Measurements from ENCODE around the gene SCGN.

The SCGN gene

DNA sequence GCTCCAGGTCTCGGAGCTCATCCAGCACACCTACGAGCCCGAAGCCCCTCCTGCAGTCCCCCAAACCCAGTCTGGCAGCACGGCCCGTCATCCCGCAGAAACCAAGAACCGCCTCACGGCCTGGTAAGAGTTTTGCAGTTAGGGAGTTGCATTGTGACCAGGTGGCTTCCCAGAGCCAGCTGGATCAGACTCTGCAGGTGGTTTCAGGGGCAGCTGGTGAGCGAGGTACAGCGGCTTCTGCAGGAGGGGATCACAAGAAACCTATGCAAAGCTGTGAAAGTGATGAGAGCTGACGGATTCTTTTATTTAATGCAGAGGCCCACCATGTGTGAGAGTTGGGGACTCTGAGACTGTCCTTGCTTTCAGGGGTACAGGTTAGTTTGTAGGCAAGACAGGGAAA, 45.9 kb upstream of the SCGN start:
- H3K27me3 ChIP-seq (ENCODE audit: insufficient read depth, low read length): no peaks in the 10 kb centered on the region
- H2AFZ ChIP-seq (ENCODE audit: low read length): no peak overlapping the region
- no peaks in the 10 kb centered on the region for H3K9me2 ChIP-seq (ENCODE audit: low read depth, low read length)
- H3K4me1 ChIP-seq (ENCODE audit: insufficient read depth, low read length, severe bottlenecking): no peaks in the 10 kb centered on the region
- no peak overlapping the region for H3K4me2 ChIP-seq (ENCODE audit: low read length)
- H3K9ac ChIP-seq (ENCODE audit: low read length): no peak overlapping the region
- TF ChIP-seq, protein P1, sequence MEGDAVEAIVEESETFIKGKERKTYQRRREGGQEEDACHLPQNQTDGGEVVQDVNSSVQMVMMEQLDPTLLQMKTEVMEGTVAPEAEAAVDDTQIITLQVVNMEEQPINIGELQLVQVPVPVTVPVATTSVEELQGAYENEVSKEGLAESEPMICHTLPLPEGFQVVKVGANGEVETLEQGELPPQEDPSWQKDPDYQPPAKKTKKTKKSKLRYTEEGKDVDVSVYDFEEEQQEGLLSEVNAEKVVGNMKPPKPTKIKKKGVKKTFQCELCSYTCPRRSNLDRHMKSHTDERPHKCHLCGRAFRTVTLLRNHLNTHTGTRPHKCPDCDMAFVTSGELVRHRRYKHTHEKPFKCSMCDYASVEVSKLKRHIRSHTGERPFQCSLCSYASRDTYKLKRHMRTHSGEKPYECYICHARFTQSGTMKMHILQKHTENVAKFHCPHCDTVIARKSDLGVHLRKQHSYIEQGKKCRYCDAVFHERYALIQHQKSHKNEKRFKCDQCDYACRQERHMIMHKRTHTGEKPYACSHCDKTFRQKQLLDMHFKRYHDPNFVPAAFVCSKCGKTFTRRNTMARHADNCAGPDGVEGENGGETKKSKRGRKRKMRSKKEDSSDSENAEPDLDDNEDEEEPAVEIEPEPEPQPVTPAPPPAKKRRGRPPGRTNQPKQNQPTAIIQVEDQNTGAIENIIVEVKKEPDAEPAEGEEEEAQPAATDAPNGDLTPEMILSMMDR (IDR thresholded peaks at IDR 0.05; ENCODE audit: low read length): no peak
- TF ChIP-seq EZH2 (IDR thresholded peaks at IDR 0.05; ENCODE audit: borderline replicate concordance, low read length): no peak
- no peaks in the 10 kb centered on the region for H3K9me3 ChIP-seq (ENCODE audit: low read length)
- H3K4me3 ChIP-seq (ENCODE audit: low read depth, low read length, poor library complexity, severe bottlenecking): no peak overlapping the region
- H3K27ac ChIP-seq (ENCODE audit: low read depth, low read length, poor library complexity, severe bottlenecking): no peak overlapping the region
- H3K36me3 ChIP-seq (ENCODE audit: insufficient read depth, low read length): peaks cover 25% of the 10 kb centered on the region; the same call in 1 of the 2 replicates
- no peaks in the 10 kb centered on the region for H3K79me2 ChIP-seq (ENCODE audit: insufficient read depth, low read length)
- no peaks in the 10 kb centered on the region for H4K20me1 ChIP-seq (ENCODE audit: insufficient read depth, low read length)
- H3F3A ChIP-seq (ENCODE audit: insufficient read depth, low read length): no peaks in the 10 kb centered on the region

DNA sequence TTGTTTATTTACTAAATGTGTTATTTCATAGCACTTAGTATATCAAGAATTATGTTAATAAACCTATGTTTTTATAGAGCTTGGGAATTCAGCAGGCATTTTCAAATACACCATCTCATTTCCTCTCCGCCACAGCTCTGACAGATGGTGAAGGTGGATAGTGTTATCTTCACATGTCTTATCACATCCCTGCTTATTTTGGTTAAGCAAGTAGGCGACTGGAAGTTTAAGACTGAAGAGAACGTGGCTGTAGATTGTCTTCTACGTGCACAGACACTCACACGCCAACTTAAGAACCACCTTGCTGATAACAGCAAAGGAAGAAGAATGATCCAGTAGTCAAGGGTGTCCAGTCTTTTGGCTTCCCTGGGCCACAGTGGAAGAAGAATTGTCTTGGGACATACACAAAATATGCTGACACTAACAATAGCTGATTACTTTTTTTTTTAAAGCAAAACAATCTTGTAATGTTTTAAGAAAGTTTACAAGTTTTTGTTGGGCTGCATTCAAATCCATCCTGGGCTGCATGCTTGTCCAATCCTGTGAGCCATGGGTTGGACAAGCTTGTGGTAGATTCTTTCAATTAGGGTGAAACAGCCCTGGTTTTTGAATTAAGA, 43.3 kb upstream of the SCGN start:
- Histone ChIP-seq H4K20me1 (ENCODE audit: insufficient read depth, low read length) (no peaks in the 10 kb centered on the region), H3K4me1 (ENCODE audit: insufficient read depth, low read length, severe bottlenecking) (no peaks in the 10 kb centered on the region), H3K27ac (ENCODE audit: low read depth, low read length, poor library complexity, severe bottlenecking) (no peak overlapping the region), H3K79me2 (ENCODE audit: insufficient read depth, low read length) (no peaks in the 10 kb centered on the region), H2AFZ (ENCODE audit: low read length) (no peak overlapping the region), H3K4me3 (ENCODE audit: low read depth, low read length, poor library complexity, severe bottlenecking) (no peak overlapping the region), H3K9me2 (ENCODE audit: low read depth, low read length) (no peaks in the 10 kb centered on the region), H3F3A (ENCODE audit: insufficient read depth, low read length) (no peaks in the 10 kb centered on the region), H3K9me3 (ENCODE audit: low read length) (no peaks in the 10 kb centered on the region), H3K27me3 (ENCODE audit: insufficient read depth, low read length) (no peaks in the 10 kb centered on the region), H3K4me2 (ENCODE audit: low read length) (no peak overlapping the region), H3K36me3 (ENCODE audit: insufficient read depth, low read length) (peaks cover 45% of the 10 kb centered on the region; the same call in 1 of the 2 replicates), H3K9ac (ENCODE audit: low read length) (no peak overlapping the region)
- TF ChIP-seq, protein P1 (IDR thresholded peaks at IDR 0.05; ENCODE audit: low read length): no peak
- TF ChIP-seq EZH2 (IDR thresholded peaks at IDR 0.05; ENCODE audit: borderline replicate concordance, low read length): no peak

DNA sequence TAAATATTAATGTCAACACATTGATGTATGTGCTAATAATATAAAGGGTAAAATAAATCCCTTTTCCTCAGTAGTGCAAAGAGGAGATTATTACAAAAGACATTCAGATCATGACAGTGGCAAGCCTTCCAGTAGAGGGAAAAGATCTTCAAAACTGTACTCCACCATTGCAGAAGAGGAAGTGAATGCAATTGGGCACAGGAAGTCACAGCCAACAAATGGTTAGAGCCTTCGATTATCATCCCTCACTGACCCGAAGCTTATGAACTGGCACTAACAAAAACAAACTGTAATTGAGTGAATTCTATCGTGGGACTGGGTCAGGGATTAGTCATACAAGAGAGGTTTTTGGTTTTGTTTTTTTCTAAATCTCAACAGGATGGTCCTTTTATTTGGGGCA, 39.3 kb upstream of the SCGN start:
- no peaks in the 10 kb centered on the region for H3K27me3 ChIP-seq (ENCODE audit: insufficient read depth, low read length)
- TF ChIP-seq EZH2 (IDR thresholded peaks at IDR 0.05; ENCODE audit: borderline replicate concordance, low read length): no peak
- TF ChIP-seq, protein P1 (IDR thresholded peaks at IDR 0.05; ENCODE audit: low read length): no peak
- H3K9me3 ChIP-seq (ENCODE audit: low read length): no peaks in the 10 kb centered on the region
- H3F3A ChIP-seq (ENCODE audit: insufficient read depth, low read length): no peaks in the 10 kb centered on the region
- no peaks in the 10 kb centered on the region for H3K79me2 ChIP-seq (ENCODE audit: insufficient read depth, low read length)
- no peaks in the 10 kb centered on the region for H4K20me1 ChIP-seq (ENCODE audit: insufficient read depth, low read length)
- no peaks in the 10 kb centered on the region for H3K4me1 ChIP-seq (ENCODE audit: insufficient read depth, low read length, severe bottlenecking)
- H3K27ac ChIP-seq (ENCODE audit: low read depth, low read length, poor library complexity, severe bottlenecking): no peak overlapping the region
- peaks cover 40% of the 10 kb centered on the region; the same call in 1 of the 2 replicates for H3K36me3 ChIP-seq (ENCODE audit: insufficient read depth, low read length)
- no peak overlapping the region for H2AFZ ChIP-seq (ENCODE audit: low read length)
- no peak overlapping the region for H3K9ac ChIP-seq (ENCODE audit: low read length)
- no peak overlapping the region for H3K4me2 ChIP-seq (ENCODE audit: low read length)
- no peaks in the 10 kb centered on the region for H3K9me2 ChIP-seq (ENCODE audit: low read depth, low read length)
- H3K4me3 ChIP-seq (ENCODE audit: low read depth, low read length, poor library complexity, severe bottlenecking): no peak overlapping the region

Measured in OCI-LY1 (cell line).